AG10803 (cell line): Measurements from ENCODE around the gene TMEM175.

Source experiments
- DNase-seq: peaks from one replicate; pipeline ENCODE4 v3.0.0; 2010; ENCODE audit warnings: low read depth
- H3K4me3 ChIP-seq: 2 replicates; pipeline ENCODE4 v1.5.1; 2011; ENCODE audit warnings: mild to moderate bottlenecking, low read length, control low read depth
- TF ChIP-seq, protein P1 (sequence below): conservative IDR thresholded peaks from 2 replicates; pipeline ENCODE4 v1.5.1; 2011; ENCODE audit warnings: mild to moderate bottlenecking, low read length, control low read depth, inconsistent platforms

Gene TMEM175

DNA sequence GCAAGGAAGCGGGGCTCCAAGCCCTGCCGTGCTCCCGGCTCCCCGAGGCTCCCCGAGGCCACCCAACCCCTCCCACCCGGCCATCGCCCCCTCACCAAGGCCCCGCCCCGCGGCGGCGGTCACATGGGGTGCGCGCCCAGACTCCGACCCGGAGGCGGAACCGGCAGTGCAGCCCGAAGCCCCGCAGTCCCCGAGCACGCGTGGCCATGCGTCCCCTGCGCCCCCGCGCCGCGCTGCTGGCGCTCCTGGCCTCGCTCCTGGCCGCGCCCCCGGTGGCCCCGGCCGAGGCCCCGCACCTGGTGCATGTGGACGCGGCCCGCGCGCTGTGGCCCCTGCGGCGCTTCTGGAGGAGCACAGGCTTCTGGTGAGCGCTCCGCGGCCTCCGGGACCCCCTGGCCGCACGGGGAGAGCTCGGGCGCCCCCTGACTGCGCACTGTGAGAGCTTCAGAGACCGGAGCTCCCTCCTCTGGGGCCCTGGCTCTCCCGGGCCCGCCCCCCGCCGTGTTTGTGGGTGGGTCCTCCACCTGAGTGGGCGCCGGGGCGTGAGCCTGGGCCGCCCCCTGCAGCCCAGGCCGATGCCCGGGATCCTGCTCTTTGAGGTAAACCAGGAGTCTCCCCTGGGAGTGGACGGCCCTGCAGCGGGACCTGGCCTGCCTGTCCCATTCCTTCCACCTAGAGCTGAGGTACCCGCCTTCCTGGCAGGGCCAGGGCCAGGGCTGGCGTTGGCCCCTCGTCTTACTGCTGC lies 54.8 kb downstream of the TMEM175 start, which contains the start of gene IDUA:
Gene IDUA, plus strand, starts transcription at position 166 of the 745 bp plus-strand sequence. Its CDS starts 41 bp downstream, at position 207.
- H3K4me3 ChIP-seq = peak within 1 kb of the TSS; percentile 83
- TF ChIP-seq, protein P1, sequence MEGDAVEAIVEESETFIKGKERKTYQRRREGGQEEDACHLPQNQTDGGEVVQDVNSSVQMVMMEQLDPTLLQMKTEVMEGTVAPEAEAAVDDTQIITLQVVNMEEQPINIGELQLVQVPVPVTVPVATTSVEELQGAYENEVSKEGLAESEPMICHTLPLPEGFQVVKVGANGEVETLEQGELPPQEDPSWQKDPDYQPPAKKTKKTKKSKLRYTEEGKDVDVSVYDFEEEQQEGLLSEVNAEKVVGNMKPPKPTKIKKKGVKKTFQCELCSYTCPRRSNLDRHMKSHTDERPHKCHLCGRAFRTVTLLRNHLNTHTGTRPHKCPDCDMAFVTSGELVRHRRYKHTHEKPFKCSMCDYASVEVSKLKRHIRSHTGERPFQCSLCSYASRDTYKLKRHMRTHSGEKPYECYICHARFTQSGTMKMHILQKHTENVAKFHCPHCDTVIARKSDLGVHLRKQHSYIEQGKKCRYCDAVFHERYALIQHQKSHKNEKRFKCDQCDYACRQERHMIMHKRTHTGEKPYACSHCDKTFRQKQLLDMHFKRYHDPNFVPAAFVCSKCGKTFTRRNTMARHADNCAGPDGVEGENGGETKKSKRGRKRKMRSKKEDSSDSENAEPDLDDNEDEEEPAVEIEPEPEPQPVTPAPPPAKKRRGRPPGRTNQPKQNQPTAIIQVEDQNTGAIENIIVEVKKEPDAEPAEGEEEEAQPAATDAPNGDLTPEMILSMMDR = peak; percentile 38
- peak; percentile 49 for DNase-seq

DNA sequence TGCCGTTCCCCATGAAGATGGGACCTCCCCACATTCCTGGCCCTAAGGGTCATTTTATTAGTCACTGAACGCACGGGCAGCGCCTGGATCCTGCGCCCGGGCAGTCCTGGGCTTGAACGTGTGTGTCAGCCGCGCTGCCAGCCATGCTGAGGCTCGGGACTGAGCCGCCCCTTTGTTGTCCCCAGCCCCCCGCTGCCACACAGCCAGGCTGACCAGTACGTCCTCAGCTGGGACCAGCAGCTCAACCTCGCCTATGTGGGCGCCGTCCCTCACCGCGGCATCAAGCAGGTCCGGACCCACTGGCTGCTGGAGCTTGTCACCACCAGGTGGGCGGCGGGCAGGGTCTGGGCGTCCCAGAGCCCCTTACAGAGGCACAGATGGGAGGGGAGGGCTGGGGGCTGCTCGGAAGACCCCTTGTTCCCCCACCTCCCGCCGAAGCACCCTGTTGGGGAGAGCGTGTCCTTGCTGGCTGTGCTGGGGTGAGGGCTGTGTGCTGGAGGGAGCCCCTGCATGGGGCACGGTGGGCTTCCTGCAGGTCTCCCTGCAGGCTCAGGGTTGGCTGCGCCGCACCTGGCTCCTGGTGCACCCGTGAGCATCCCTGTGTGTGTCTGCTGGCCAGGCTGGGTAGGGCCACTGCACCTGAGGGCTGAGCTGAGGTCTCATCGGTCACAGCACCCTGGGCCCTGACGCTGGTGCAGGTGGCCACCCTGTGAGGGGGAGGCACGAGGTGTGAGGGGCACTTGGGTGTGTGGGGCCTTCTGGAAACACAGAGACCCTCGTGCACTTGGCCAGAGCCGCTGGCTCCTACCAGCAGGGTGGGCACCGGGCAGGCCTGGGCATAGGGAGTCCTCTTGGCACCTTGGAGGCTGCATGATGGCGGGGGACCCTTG lies 55.6 kb downstream of the TMEM175 start:
- TF ChIP-seq, protein P1 = no peak
- H3K4me3 ChIP-seq = peak overlapping the region; percentile 83
- DNase-seq = peak; percentile 52

DNA sequence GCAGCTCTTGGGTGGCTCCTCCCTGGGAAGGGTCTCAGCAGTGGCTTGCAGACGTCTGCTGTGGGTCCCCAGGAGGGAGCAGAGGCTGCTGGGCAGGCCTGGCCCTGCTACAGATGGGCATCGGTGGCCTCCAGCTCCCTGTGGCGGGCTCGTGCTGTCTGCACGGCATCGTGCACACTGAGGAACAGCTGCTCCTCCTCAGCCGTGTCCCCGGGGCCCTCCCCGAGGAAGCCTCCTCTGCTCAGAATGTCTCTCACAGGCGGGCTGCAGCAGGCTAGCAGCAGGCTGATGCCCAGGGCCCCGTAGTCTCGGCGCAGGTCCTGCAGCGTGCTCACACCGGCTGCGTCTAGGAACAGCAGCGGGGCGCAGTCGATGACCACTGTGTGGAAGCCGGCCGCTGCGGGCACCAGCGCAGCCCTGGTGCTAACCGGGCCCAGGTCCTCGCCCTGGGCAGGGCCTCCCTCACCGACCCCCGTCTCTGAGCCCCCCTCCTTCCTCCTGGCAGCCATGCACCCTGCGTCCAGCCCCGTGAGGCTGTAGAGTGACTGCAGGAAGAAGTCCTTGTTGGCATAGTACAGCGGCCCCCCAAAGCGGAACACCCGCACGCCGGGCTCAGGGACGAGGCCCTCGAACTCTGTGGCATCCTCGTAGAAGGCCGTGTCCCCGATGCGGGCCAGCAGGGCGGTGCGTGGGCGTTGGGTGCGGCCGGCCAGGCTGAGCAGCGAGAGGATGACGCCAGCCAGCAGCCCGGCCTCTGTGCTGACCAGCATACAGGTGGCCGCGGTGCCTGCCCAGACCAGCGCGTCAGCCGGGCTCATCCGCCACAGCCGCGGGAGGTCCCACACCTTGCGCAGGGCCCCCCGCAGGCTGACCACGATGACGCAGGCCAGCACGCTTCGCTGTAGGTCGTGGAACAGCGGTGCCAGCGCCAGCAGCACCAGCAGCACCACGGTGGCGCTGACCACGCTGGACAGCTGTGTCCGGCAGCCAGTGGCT lies 56.8 kb downstream of the TMEM175 start:
- TF ChIP-seq, protein P1 = no peak
- DNase-seq = no peak
- H3K4me3 ChIP-seq = no peak overlapping the region

DNA sequence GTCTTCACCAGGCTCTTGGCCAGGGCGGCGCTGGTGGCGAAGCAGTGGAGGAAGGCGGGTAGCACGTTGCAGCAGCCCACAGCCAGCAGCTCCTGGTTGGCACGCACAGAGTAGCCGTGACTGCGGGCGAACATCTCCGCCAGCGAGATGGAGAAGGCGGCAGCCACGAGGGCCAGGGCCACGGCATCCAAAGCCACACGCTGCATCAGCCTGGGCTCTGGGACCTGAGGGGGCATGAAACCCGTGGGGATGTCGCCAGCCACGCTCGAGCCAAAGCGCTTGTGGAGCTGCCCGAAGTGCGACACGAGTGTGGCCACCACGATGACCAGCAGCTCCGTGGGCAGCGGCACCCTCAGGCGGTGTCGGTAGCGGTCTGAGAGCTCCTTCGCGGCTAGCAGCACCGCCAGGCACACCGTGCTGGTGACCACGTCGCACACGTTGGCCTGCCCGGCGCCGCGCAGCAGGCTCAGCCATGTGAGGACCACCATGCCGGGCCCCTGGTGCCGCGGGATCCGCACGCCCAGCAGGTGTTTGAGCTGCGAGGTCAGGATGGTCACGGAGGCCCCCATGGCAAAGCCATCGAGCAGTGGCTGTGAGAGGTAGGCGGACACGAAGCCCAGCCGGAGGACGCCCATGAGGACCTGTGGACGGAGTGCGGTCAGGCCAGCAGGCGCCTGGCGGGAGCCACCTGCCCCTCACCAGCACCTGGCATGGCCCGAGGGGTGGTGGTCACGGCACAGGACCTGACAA lies 57.6 kb downstream of the TMEM175 start:
- DNase-seq = no peak
- TF ChIP-seq, protein P1 = no peak
- no peak overlapping the region for H3K4me3 ChIP-seq

DNA sequence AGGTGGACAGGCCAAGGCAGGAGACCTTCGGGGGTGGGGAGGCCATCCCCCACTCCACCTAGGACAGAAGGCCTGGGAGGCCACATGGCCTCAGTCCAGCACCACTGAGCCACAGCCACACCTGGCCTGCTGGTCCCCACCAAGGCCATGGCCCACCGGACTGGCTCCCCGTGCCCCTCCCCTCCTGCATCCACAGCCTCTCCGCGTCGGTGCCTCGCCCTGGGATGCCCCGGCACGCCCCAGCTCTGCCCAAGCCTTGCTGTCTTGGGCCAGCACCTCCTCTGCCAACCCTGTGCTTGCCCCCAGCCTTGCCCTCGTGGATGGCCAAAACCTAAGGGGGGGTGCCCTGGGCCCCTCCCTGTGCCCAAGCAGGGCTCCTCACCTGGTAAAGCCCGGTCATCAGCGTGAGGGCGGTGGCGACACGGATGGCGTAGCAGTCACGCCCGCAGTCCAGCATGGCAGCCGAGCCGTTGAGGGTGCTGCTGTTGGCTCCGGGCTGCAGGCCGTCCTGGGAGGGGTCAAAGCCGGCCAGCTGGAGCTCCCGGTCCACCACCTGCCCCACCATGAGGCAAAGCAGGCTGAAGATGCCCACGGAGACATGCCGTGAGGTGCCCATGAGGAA lies 58.6 kb downstream of the TMEM175 start:
- no peak for DNase-seq
- TF ChIP-seq, protein P1 = no peak
- H3K4me3 ChIP-seq = no peak overlapping the region
